Mesenchymal stem cell (in vitro differentiated cells and primary cell): ENCODE measurements around the gene RTCA.

ENCODE experiments used
- DNase-seq: peaks from one replicate; pipeline ENCODE4 v3.0.0-alpha.2; 2013
- H2AFZ ChIP-seq: one replicate; pipeline ENCODE4 v1.6.1; 2013; ENCODE audit warnings: low read depth, mild to moderate bottlenecking, control low read depth, inconsistent platforms, low read length, moderate library complexity
- H2AK5ac ChIP-seq: 2 replicates; pipeline ENCODE4 v1.6.1; 2013; ENCODE audit warnings: low read length, moderate library complexity, mild to moderate bottlenecking, inconsistent platforms; ENCODE audit not compliant: severe bottlenecking
- H2BK120ac ChIP-seq: one replicate; pipeline ENCODE4 v1.6.1; 2013; ENCODE audit warnings: low read depth, mild to moderate bottlenecking, inconsistent platforms, low read length, moderate library complexity
- H2BK12ac ChIP-seq, 2 experiments: one replicate each; pipeline ENCODE4 v1.6.1; 2013; ENCODE audit warnings: inconsistent platforms in 2 of 2, low read length in 2 of 2, mild to moderate bottlenecking in 2 of 2, moderate library complexity in 2 of 2, control low read depth in 1 of 2
- H2BK15ac ChIP-seq: one replicate; pipeline ENCODE4 v1.6.1; 2013; ENCODE audit warnings: mild to moderate bottlenecking, low read depth, inconsistent platforms; ENCODE audit not compliant: poor library complexity, severe bottlenecking
- H2BK5ac ChIP-seq: 2 replicates; pipeline ENCODE4 v1.6.1; 2013; ENCODE audit warnings: low read depth, mild to moderate bottlenecking, low read length, control low read depth, inconsistent platforms; ENCODE audit not compliant: poor library complexity, severe bottlenecking
- H3K14ac ChIP-seq, 2 experiments: one replicate each; pipeline ENCODE4 v1.6.1; 2013; ENCODE audit warnings: inconsistent platforms in 2 of 2, low read length in 2 of 2, control low read depth in 1 of 2, mild to moderate bottlenecking in 1 of 2, moderate library complexity in 1 of 2
- H3K18ac ChIP-seq, 2 experiments: one replicate each; pipeline ENCODE4 v1.6.1; 2013; ENCODE audit warnings: inconsistent platforms in 2 of 2, low read length in 2 of 2, control low read depth in 1 of 2, low read depth in 1 of 2, mild to moderate bottlenecking in 1 of 2
- H3K23ac ChIP-seq, 2 experiments: one replicate each; pipeline ENCODE4 v1.6.1; 2013; ENCODE audit warnings: inconsistent platforms in 2 of 2, low read length in 2 of 2, mild to moderate bottlenecking in 2 of 2, moderate library complexity in 2 of 2, control low read depth in 1 of 2
- H3K27ac ChIP-seq: 2 replicates; pipeline ENCODE4 v1.5.1; 2013; ENCODE audit warnings: mild to moderate bottlenecking, moderate library complexity, low read length, control low read depth, inconsistent platforms; ENCODE audit not compliant: poor library complexity, severe bottlenecking
- H3K27me3 ChIP-seq, 2 experiments: 2 replicates each; pipeline versions ENCODE4 v1.6.1 to v1.7.0; 2013; ENCODE audit warnings: low read length in 2 of 2, mild to moderate bottlenecking in 2 of 2, moderate library complexity in 2 of 2, control low read depth in 1 of 2, inconsistent platforms in 1 of 2; ENCODE audit not compliant: control insufficient read depth in 1 of 2, insufficient read depth in 1 of 2
- H3K36me3 ChIP-seq, 2 experiments: 2 replicates each; pipeline versions ENCODE4 v1.6.1 to v1.7.0; 2013; ENCODE audit warnings: low read length in 2 of 2, control low read depth in 1 of 2, inconsistent platforms in 1 of 2, low read depth in 1 of 2, mild to moderate bottlenecking in 1 of 2; ENCODE audit not compliant: insufficient read depth in 2 of 2, control insufficient read depth in 1 of 2
- H3K4ac ChIP-seq, 2 experiments: one replicate each; pipeline ENCODE4 v1.6.1; 2013; ENCODE audit warnings: inconsistent platforms in 2 of 2, low read length in 2 of 2, mild to moderate bottlenecking in 2 of 2, moderate library complexity in 2 of 2, control low read depth in 1 of 2, low read depth in 1 of 2
- H3K4me1 ChIP-seq: 2 replicates; pipeline ENCODE4 v1.6.1; 2013; ENCODE audit warnings: low read depth, low read length, control low read depth; ENCODE audit not compliant: control insufficient read depth, insufficient read depth
- H3K4me2 ChIP-seq: 2 replicates; pipeline ENCODE4 v1.6.1; 2013; ENCODE audit warnings: low read length, mild to moderate bottlenecking, inconsistent platforms; ENCODE audit not compliant: poor library complexity, severe bottlenecking
- H3K4me3 ChIP-seq, 2 experiments: 2 replicates each; pipeline versions ENCODE4 v1.5.1 to v1.7.0; 2013; ENCODE audit warnings: low read length in 2 of 2, mild to moderate bottlenecking in 2 of 2, control low read depth in 1 of 2, low read depth in 1 of 2; ENCODE audit not compliant: insufficient read depth in 1 of 2
- H3K79me1 ChIP-seq: replicated peaks from 2 replicates; pipeline ENCODE4 v1.6.1; 2013; ENCODE audit warnings: mild to moderate bottlenecking, control low read depth, low read length, inconsistent platforms; ENCODE audit not compliant: poor library complexity, severe bottlenecking
- H3K9ac ChIP-seq: 2 replicates; pipeline ENCODE4 v1.7.0; 2013; ENCODE audit warnings: mild to moderate bottlenecking, low read length, moderate library complexity
- H3K9me3 ChIP-seq: 2 replicates; pipeline ENCODE4 v1.7.0; 2013; ENCODE audit warnings: mild to moderate bottlenecking, low read length; ENCODE audit not compliant: control insufficient read depth
- H4K8ac ChIP-seq: one replicate; pipeline ENCODE4 v1.6.1; 2013; ENCODE audit warnings: inconsistent platforms, mild to moderate bottlenecking, low read length, moderate library complexity
- H4K91ac ChIP-seq: one replicate; pipeline ENCODE4 v1.6.1; 2013; ENCODE audit warnings: mild to moderate bottlenecking, low read length, inconsistent platforms
- WGBS: methylation state at CpG from one replicate; pipeline ENCODE4 v1.1.7; 2013; ENCODE audit warnings: mixed read lengths; 5-methylcytosine and 5-hydroxymethylcytosine counted together

The RTCA gene

DNA sequence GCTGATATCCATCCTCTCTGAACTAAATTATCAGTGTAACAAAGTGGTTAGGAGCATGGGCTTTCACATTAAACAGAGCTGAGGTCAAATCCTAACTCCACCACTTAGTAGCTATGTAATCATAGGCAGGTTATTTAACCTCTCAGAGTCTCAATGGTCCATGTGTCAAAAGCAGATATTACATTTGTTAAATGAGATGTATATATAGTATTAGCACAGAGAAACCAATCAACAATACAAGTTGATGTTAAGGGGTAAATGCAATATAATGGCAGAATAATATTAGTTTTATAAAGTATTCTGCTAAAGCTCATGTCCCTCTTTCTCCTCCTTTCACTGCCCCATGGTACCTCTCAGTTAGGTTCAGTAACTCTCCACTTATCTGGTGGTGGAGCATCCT lies 43.6 kb upstream of the RTCA start:
- no peak overlapping the region for H4K8ac ChIP-seq
- no peak overlapping the region for H2BK5ac ChIP-seq
- no peak overlapping the region for H2BK120ac ChIP-seq
- no peaks in the 10 kb centered on the region for H3K4me1 ChIP-seq
- H2BK15ac ChIP-seq, result no peak overlapping the region
- no peak overlapping the region for H3K4me2 ChIP-seq
- no peak overlapping the region for H3K14ac ChIP-seq
- H3K4me3 ChIP-seq, result no peak overlapping the region
- H3K36me3 ChIP-seq, result peaks cover 3 to 28% of the 10 kb centered on the region in 2 experiments
- no peak overlapping the region for H2AK5ac ChIP-seq
- H3K18ac ChIP-seq, result no peak overlapping the region
- no peak overlapping the region for H2BK12ac ChIP-seq
- peaks cover 4% of the 10 kb centered on the region for H3K79me1 ChIP-seq
- no peak overlapping the region for H3K9ac ChIP-seq
- H2AFZ ChIP-seq, result no peak overlapping the region
- H3K23ac ChIP-seq, result no peak overlapping the region
- H3K27me3 ChIP-seq, result no peaks in the 10 kb centered on the region
- H4K91ac ChIP-seq, result no peak overlapping the region
- H3K4ac ChIP-seq, result no peak overlapping the region
- no peak for DNase-seq
- no peak overlapping the region for H3K27ac ChIP-seq
- H3K9me3 ChIP-seq, result no peaks in the 10 kb centered on the region

DNA sequence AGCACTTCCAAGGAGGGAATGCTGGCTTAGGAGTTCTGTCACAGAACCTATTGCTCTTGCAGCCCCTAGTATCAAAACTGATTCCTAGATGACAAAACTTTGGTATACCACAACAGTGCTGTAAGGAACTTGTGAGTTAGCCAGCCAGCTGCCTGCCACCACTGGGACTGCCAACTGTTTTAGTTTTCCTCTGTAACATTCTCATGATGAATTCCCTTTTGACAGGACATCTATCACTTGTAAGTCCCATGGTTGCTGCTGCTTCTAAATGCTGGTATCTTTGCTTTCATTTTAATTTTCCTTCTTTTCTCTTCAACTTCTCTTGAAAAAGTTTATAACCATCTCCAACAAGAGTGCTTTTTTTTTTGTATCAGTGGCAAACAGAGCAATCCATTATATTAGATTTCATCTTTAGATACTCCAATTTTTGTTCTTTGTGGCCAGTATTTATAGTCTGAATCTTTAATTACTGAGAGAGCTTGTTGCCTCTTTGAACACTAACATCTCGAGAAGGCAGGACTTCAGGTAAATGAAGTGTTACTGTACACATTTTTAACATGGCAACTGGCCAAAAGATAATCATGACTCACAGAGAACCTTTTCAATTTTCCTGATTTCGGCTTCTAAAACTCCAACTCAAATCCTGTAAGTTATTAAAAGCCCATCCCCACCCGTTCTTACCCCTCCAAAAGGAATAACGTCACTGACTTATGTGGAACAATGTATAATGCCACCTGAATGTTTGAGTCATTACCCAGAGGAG lies 36.2 kb upstream of the RTCA start:
- no peak overlapping the region for H3K4ac ChIP-seq
- no peak overlapping the region for H3K18ac ChIP-seq
- no peak overlapping the region for H3K14ac ChIP-seq
- no peak overlapping the region for H4K8ac ChIP-seq
- 92% methylated on average over 4 of the region's 4 CpGs for WGBS
- no peak overlapping the region for H2BK15ac ChIP-seq
- H3K79me1 ChIP-seq, result peaks cover 7% of the 10 kb centered on the region
- no peak overlapping the region for H2BK5ac ChIP-seq
- H2AFZ ChIP-seq, result no peak overlapping the region
- H4K91ac ChIP-seq, result no peak overlapping the region
- no peak overlapping the region for H2BK120ac ChIP-seq
- H3K9me3 ChIP-seq, result no peaks in the 10 kb centered on the region
- H2BK12ac ChIP-seq, result no peak overlapping the region
- no peak overlapping the region for H3K27ac ChIP-seq
- no peaks in the 10 kb centered on the region for H3K27me3 ChIP-seq
- H3K4me1 ChIP-seq, result no peaks in the 10 kb centered on the region
- H3K4me3 ChIP-seq, result no peak overlapping the region
- no peak overlapping the region for H3K9ac ChIP-seq
- H2AK5ac ChIP-seq, result no peak overlapping the region
- H3K23ac ChIP-seq, result no peak overlapping the region
- peaks cover 2 to 72% of the 10 kb centered on the region in 2 experiments for H3K36me3 ChIP-seq
- no peak for DNase-seq
- no peak overlapping the region for H3K4me2 ChIP-seq

- no peak for DNase-seq
- no peak overlapping the region for H3K23ac ChIP-seq
- no peak overlapping the region for H2AK5ac ChIP-seq
- H3K18ac ChIP-seq, result no peak overlapping the region
- H3K4ac ChIP-seq, result no peak overlapping the region
- H3K4me3 ChIP-seq, result no peak overlapping the region
- no peak overlapping the region for H2BK12ac ChIP-seq
- H3K14ac ChIP-seq, result no peak overlapping the region
- no peak overlapping the region for H3K9ac ChIP-seq
- no peaks in the 10 kb centered on the region for H3K9me3 ChIP-seq
- H4K8ac ChIP-seq, result no peak overlapping the region
- H4K91ac ChIP-seq, result no peak overlapping the region
- no peak overlapping the region for H2BK120ac ChIP-seq
- no CpG with 5 or more reads among the region's 2 CpGs for WGBS
- H3K4me1 ChIP-seq, result no peaks in the 10 kb centered on the region
- H2BK5ac ChIP-seq, result no peak overlapping the region
- H3K27ac ChIP-seq, result no peak overlapping the region
- no peak overlapping the region for H2BK15ac ChIP-seq
- H2AFZ ChIP-seq, result no peak overlapping the region
- H3K4me2 ChIP-seq, result no peak overlapping the region
- peaks cover 2 to 77% of the 10 kb centered on the region in 2 experiments for H3K36me3 ChIP-seq
- peaks cover 5% of the 10 kb centered on the region for H3K79me1 ChIP-seq
- H3K27me3 ChIP-seq, result no peaks in the 10 kb centered on the region
Measured at GRCh38 chr1:100230765-100231164, 35.3 kb upstream of the RTCA start.

- no CpG with 5 or more reads among the region's 2 CpGs for WGBS
Measured at GRCh38 chr1:100231721-100232120, 34.3 kb upstream of the RTCA start.

More at GRCh38 chr1:100231721-100232120, 34.3 kb upstream of the RTCA start:
- H3K23ac ChIP-seq, result no peak overlapping the region
- H3K4ac ChIP-seq, result no peak overlapping the region
- no peak overlapping the region for H3K18ac ChIP-seq
- H3K27me3 ChIP-seq, result no peaks in the 10 kb centered on the region
- no peaks in the 10 kb centered on the region for H3K4me1 ChIP-seq
- no peak overlapping the region for H3K9ac ChIP-seq
- H2BK15ac ChIP-seq, result no peak overlapping the region
- peaks cover 2 to 77% of the 10 kb centered on the region in 2 experiments for H3K36me3 ChIP-seq
- H2AFZ ChIP-seq, result no peak overlapping the region
- H4K8ac ChIP-seq, result no peak overlapping the region
- peaks cover 8% of the 10 kb centered on the region for H3K79me1 ChIP-seq
- H2BK5ac ChIP-seq, result no peak overlapping the region
- H3K14ac ChIP-seq, result no peak overlapping the region
- no peak overlapping the region for H2BK12ac ChIP-seq
- no peaks in the 10 kb centered on the region for H3K9me3 ChIP-seq
- H3K4me2 ChIP-seq, result no peak overlapping the region
- H2BK120ac ChIP-seq, result no peak overlapping the region
- H2AK5ac ChIP-seq, result no peak overlapping the region
- H3K27ac ChIP-seq, result no peak overlapping the region
- H3K4me3 ChIP-seq, result no peak overlapping the region
- no peak for DNase-seq
- no peak overlapping the region for H4K91ac ChIP-seq
